GM18505 (cell line): ENCODE measurements around the gene SH3BP5.
"Not testable (repeated sequence)": the region's sequence is repeated elsewhere in the genome, so short reads cannot be mapped to it uniquely, and the experiment has no call there.

Source experiments
- ATAC-seq: cut with Tn5 transposase; IDR thresholded peaks from one replicate; pipeline ENCODE4 v1.9.1; 2021; ENCODE audit not compliant: unreplicated experiment
- POLR2A ChIP-seq: IDR thresholded peaks from 4 replicates; pipeline ENCODE4 v1.6.1; 2011; ENCODE audit warnings: borderline replicate concordance; ENCODE audit not compliant: insufficient read depth, insufficient read length; ENCODE audit errors: extremely low read depth

Gene SH3BP5

DNA sequence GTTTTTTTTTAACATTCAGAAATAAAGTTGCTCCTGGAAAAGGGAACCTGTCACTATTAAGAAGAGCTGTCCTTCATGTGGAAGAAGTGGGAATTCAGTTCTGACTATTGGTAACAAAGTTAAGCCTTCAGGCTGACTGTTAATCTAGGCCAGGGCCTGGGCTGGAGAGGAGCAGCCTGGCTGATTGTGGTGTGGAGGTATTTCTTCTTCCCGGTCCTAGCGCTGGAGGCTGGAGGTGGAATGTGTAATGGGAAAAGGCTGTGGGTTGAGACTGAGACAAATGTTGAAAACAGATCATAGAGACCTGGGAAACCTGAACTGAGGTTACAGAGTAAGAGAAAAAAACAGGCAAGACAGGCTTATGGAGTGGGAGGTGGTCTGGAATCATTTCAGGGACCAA, 23.8 kb upstream of the SH3BP5 start:
- ATAC-seq = no peak
- TF ChIP-seq POLR2A = no peak

DNA sequence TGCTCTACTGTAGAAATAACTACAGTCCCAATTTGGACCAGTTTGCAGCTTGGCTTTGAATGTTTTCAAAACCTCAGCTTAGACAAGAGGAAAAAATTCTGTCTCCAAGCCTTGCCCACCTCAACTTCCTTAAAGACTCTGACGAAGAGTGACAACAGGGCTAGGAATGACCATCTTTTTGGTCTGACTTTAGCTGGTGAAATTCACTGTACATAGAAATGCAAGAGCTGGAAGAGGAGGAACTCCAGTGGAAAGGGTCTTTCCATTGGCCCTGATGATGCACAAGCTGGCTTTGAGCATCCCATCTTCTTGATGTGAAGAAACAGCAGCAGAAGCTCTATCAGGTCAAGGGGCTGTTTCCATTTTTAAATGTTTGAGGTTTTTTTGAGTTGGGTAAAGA, 22.7 kb upstream of the SH3BP5 start:
- ATAC-seq = no peak
- no peak for TF ChIP-seq POLR2A

DNA sequence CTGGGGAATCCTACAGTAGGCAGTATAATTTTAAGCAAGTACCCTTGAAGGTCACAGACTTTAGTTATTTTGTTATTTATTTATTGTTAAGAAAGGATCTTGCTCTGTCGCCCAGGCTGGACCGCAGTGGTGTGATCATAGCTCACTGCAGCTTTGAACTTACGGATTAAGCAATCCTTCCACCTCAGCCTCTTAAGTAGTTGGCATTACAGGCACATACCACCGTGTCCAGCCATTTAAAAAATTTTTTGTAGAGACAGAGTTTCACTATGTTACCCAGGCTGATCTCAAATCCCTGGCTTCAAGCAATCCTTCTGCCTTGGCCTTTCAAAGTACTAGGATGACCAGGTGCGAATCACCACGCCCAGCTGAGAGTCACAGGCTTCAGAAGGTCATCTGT, 22.1 kb upstream of the SH3BP5 start:
- no peak for TF ChIP-seq POLR2A
- ATAC-seq = no peak

DNA sequence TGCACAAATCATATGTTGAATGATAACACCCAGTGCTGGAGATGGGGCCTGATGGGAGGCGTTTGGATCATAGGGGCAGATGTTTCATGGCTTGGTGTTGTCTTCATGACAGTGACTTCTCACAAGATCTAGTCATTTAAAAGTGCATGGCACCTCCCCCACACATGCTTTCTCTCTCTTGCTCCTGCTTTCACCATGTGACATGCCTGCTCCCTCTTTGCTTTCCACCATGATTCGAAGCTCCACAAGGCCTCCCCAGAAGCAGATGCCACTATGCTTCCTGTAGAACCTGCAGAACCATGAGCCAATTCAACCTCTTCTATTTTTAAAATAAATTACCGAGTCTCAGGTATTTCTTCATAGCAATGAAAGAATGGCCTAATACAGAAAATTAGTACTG, 17.8 kb upstream of the SH3BP5 start:
- no peak for ATAC-seq
- TF ChIP-seq POLR2A = no peak

DNA sequence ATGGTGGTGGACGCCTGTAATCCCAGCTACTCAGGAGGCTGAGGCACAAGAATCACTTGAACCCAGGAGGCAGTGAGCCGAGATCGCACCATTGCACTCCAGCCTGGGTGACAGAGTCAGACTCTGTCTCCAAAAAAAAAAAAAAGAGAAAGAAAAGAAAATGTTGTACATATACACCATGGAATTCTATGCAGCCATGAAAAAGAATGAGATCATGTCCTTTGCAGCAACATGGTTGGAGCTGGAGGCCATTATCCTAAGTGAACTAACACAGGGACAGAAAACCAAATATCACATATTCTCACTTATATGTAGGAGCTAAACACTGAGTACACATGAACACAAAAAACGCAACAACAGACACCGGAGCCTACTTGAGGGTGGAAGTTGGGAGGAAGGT, 17.1 kb upstream of the SH3BP5 start:
- not testable (repeated sequence) for ATAC-seq

DNA sequence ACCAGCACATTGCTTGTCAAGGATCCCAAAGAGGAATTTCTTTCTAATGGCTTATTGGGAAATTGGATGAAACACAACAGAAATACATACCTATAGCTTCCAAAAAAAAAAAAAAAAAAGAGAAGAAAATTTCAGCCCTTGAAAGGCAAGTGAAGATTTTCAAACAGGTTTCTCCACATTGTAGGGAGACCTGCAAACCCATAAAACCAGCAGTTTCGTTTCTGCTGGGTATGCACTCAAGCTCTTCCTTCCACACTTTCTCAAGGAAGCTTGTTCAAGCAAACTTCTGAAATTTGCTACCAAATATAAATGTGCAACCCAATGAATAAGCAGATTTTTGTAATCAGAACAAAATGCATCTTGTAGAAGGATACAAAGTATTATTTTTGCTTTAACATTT, 15.9 kb upstream of the SH3BP5 start:
- TF ChIP-seq POLR2A = no peak
- no peak for ATAC-seq

DNA sequence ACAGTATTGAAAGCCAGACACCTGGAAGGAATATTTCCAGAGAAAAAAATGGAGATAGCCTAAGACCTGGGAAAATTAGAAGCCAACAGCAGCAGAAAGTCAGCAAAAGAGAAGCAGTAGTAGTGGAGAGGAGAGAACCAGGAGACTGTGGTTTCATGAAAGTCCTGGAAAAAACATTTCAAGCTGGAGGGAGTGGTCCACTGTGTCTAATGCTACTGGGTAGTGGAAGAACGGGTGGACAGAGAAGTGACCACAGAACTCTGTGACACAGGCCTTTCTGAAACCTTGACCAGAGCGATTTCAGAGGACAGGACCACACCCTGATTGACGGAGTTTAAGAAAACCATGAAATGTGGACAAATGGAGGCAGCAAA, 15.3 kb upstream of the SH3BP5 start:
- no peak for ATAC-seq
- TF ChIP-seq POLR2A = no peak

DNA sequence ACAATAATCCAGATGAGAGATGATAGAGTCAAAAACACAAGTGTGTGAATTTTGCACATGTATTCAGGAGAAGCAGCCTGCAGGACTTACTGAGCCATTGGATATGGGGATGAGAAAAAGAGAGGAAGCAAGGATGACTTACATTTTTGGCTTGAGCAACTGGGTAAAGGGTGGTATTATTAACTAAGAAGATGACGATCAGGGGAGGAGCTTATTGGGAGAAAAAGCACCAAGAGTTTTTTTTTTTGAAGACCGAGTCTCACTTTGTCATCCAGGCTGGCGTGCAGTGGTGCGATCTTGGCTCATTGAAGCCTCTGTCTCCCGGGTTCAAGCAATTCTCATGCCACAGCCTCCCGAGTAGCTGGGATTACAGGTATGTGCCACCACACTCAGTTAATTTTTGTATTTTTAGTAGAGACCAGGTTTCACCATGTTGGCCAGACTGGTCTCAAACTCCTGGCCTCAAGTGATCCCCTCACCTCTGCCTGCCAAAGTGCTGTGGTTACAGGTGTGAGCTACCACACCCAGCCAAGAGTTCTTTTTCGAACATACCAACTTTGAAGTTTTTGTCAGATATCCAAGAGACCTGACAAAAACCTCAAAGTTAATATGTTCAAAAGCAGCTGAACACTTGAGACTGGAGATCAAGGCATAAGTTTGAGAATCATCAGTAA, 14.8 kb upstream of the SH3BP5 start:
- no peak for ATAC-seq
- no peak for TF ChIP-seq POLR2A

DNA sequence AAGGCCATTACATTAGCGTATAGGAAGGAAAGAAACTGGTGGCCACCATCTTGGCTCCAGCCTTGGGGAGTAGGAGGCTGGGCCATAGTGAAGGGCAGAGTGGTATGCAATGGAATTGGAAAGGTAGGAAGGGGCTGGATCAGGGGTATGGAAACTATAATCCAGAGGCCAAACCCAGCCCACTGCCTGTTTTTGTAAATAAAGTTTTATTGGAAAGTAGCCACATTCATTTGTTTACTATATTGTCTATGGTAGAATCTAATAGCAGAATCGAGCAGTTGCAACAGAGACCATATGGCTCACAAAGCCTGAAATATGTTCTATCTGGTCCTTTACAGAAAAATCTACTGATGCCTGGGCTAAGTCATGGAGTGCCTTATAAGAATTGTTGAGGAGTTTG, 14.1 kb upstream of the SH3BP5 start:
- no peak for TF ChIP-seq POLR2A
- no peak for ATAC-seq

DNA sequence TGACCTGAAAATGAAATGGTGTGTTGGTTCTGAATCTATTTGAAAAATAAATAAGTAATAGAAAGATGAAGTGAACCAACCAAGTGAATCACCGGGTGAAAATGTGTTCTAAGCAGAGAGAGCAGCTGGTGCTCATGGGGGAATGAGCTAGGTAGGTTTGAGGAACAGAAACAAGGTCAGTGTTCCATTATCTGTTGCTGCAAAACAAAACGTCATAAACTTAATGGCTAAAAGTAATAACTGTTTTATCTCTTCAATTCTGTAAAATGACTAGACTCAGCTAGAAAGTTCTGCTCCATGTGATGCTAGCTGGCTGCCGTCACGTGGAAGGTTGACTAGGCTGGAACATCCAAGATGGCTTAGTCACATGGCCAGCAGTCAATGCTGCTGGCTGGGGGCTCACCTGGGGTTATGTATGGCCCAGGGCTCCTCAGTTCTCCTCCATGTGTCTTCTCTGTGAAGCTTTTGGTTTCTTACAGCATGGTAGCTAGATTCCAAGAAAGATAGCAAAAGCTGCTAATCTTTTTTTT, 13.3 kb upstream of the SH3BP5 start:
- no peak for TF ChIP-seq POLR2A
- peak; percentile 91 for ATAC-seq

DNA sequence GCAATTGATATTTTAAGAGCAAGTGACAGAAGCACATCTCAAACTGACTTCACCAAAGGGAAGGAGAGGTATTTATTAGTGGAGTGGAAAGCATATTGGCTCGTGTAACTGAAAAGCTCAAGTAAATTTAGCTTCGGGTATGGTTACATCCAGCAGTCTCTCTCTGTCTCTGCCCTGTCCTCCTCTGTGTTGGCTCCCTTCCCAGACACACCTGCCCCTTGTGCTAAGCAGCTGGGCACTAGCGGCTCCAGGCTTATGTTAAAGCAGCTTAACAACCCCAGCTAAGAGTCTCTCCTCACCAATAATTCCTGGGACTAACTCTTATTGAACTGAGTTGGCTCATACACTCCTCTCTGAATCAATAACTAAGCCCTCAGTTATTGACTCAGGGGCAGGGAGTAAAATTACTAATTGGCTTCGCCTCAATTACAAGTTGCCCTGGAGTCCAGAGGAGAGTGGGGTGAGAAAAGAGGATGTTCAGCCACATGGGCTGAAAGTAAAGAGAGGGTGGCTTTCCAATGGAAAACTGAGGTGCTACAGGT, 12.8 kb upstream of the SH3BP5 start:
- no peak for TF ChIP-seq POLR2A
- peak; percentile 7 for ATAC-seq

DNA sequence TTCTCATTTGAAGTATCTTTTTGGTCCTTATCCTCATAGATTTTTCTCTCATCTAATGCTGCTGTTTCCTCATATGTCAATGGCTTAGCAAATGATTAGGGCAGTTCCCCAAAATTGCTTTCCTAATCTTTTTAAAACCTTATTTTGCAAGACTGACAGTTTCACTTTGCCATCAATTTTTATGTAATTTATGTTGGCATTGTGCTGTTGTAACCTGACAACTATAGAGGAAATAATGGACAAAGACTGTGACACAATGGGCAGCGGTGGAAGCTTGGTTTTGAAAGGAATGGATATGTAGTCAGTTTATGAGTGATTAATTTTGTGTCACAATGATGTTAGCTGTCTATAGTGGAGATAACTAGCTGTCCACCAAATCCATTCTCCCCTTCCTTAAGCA, 10.6 kb upstream of the SH3BP5 start:
- ATAC-seq = no peak
- TF ChIP-seq POLR2A = no peak

DNA sequence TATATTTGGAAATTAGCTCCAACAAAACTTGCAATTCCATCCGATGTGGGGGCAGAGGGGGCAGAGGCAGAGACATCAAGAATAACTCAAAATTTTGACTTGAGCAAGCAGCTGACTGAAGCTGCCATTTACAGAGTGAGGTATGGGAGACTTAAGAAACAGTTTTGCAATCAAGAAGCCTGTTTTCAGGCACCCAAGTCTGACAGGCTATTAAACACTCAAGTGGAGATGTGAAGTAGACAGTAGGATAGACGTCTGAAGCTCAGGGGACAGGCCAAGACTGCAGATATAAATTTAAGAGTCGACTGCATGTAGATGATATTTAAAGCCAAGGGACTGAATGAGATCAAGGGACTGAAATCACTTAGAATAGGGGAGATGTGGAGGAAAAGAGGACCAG, 9.9 kb upstream of the SH3BP5 start:
- TF ChIP-seq POLR2A = no peak
- ATAC-seq = no peak

DNA sequence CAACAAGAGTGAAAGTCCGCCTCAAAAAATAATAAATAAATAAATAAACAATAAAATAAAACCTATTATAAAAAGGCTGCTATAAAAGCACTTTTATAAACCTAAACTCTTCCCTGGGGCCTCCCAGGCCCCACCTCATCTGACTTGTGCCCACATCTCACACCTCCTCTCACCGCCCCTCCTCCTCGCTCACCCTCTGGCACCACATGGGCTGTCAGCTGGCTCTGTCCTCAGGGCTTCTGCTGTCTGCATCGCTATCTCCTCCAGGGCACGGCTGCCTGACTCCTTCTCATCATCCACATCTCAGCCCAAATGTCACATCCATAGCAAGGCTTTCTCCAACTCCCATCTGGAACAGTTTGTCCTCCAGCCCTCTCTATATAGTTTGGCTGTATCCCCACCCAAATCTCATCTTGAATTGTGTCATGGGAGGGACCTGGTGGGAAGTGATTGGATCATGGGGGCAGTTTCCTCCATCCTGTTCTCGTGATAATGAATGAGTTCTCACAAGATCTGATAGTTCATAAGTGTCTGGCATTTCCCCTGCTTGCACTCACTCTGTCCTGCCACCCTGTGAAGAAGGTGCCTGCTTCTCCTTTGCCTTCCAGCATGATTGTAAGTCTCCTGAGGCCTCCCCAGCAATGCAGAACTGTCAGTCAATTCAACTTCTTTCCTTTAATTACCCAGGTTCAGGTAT, 8.8 kb upstream of the SH3BP5 start:
- ATAC-seq = no peak
- TF ChIP-seq POLR2A = no peak
